B cell (primary cell): ENCODE measurements around the gene SEMA4D. TPM values are rescaled to one million over a fixed set of nuclear protein-coding genes. Genes with fewer than 3 reads are reported as not detected.

ENCODE experiments used
- ATAC-seq: fragments of 200-7000 bp; cut with Tn5 transposase; one replicate; pipeline ENCODE4 v1.10.0; 2021; ENCODE audit warnings: low read depth, mild to moderate bottlenecking, moderate number of reproducible peaks, moderate library complexity
- CTCF ChIA-PET: fragments of 350-600 bp; sonication (Branson Sonifier 250); formaldehyde crosslinking; loops from one replicate; lab custom pipeline; 2021; ENCODE audit warnings: antibody characterized with exemption, inconsistent platforms; lab: Charles Lee
- POLR2A ChIA-PET: fragments of 350-600 bp; sonication (Branson Sonifier 250); formaldehyde crosslinking; loops from one replicate; lab custom pipeline; 2021; ENCODE audit warnings: antibody characterized with exemption; lab: Charles Lee
- DNase-seq: peaks from one replicate; pipeline ENCODE4 v3.0.0; 2013
- H2AFZ ChIP-seq: 2 replicates; pipeline ENCODE4 v1.6.1; 2012; ENCODE audit warnings: mild to moderate bottlenecking, low read depth, low read length; ENCODE audit not compliant: insufficient read depth, poor library complexity, severe bottlenecking
- H3K27ac ChIP-seq, 2 donors: 1 replicate in 1 of 2; 2 replicates in 1 of 2; pipeline ENCODE4 v1.5.1; 2012 to 2013; ENCODE audit warnings: low read length in 2 of 2, mild to moderate bottlenecking in 2 of 2, moderate library complexity in 1 of 2
- H3K27me3 ChIP-seq, 4 experiments: fragments of 200-600 bp in 1 of 4; sonication (generic) in 1 of 4; replicated peaks in 1 of 4; 1 replicate in 2 of 4; 2 replicates in 2 of 4; pipeline versions ENCODE4 v1.6.1 to v1.7.0; 2013 to 2016; ENCODE audit warnings: low read length in 3 of 4, mild to moderate bottlenecking in 2 of 4, mixed read lengths in 1 of 4, moderate library complexity in 1 of 4; ENCODE audit not compliant: insufficient read depth in 4 of 4, control insufficient read depth in 3 of 4; ENCODE audit errors: control extremely low read depth in 1 of 4
- H3K36me3 ChIP-seq, 2 experiments: replicated peaks in 1 of 2; 1 replicate in 1 of 2; 2 replicates in 1 of 2; pipeline versions ENCODE4 v1.6.1 to v1.7.1; 2013; ENCODE audit warnings: low read length in 1 of 2; ENCODE audit not compliant: insufficient read depth in 2 of 2, control insufficient read depth in 1 of 2; ENCODE audit errors: control extremely low read depth in 1 of 2, extremely low read depth in 1 of 2
- H3K4me1 ChIP-seq, 2 donors: fragments of 200-600 bp in 1 of 2; sonication (generic) in 1 of 2; 1 replicate in 1 of 2; 2 replicates in 1 of 2; pipeline versions ENCODE4 v1.5.1 to v1.6.1; 2013 to 2017; ENCODE audit warnings: low read length in 2 of 2; ENCODE audit not compliant: control insufficient read depth in 2 of 2, insufficient read depth in 2 of 2
- H3K4me2 ChIP-seq: replicated peaks from 2 replicates; pipeline ENCODE3; 2012; ENCODE audit warnings: mild to moderate bottlenecking, low read depth, low read length; ENCODE audit not compliant: poor library complexity, severe bottlenecking
- H3K4me3 ChIP-seq, 5 experiments: fragments of 200-600 bp in 1 of 5; sonication (generic) in 1 of 5; 1 replicate in 3 of 5; 2 replicates in 2 of 5; pipeline versions ENCODE4 v1.5.1 to v1.7.0; 2011 to 2016; ENCODE audit warnings: low read length in 4 of 5, mild to moderate bottlenecking in 4 of 5, low read depth in 2 of 5, control low read depth in 1 of 5, moderate library complexity in 1 of 5; ENCODE audit not compliant: insufficient read depth in 1 of 5; ENCODE audit errors: control extremely low read depth in 1 of 5, extremely low read depth in 1 of 5
- H3K79me2 ChIP-seq: fragments of 200-600 bp; sonication (generic); one replicate; pipeline ENCODE4 v1.6.0; 2016; ENCODE audit warnings: low read length; ENCODE audit not compliant: control insufficient read depth, insufficient read depth
- H3K9ac ChIP-seq: fragments of 200-600 bp; sonication (generic); 2 replicates; pipeline ENCODE4 v1.6.1; 2017; ENCODE audit warnings: mild to moderate bottlenecking, low read length, moderate library complexity
- H3K9me3 ChIP-seq, 3 donors: one replicate each; pipeline versions ENCODE4 v1.6.1 to v1.7.1; 2013; ENCODE audit warnings: low read length in 2 of 3; ENCODE audit not compliant: control insufficient read depth in 2 of 3, insufficient read depth in 1 of 3; ENCODE audit errors: control extremely low read depth in 1 of 3
- H4K20me1 ChIP-seq: 2 replicates; pipeline ENCODE4 v1.6.0; 2012; ENCODE audit warnings: mild to moderate bottlenecking, low read length; ENCODE audit not compliant: insufficient read depth, control insufficient read depth, poor library complexity, severe bottlenecking
- H3K27ac Mint-ChIP-seq: one replicate; pipeline ENCODE4 v1.8.0; 2021; ENCODE audit warnings: mixed read lengths
- H3K27me3 Mint-ChIP-seq: one replicate; pipeline ENCODE4 v1.8.0; 2021; ENCODE audit warnings: mixed read lengths
- H3K4me1 Mint-ChIP-seq: one replicate; pipeline ENCODE4 v1.8.0; 2021; ENCODE audit warnings: mixed read lengths
- H3K4me3 Mint-ChIP-seq: one replicate; pipeline ENCODE4 v1.8.0; 2021; ENCODE audit warnings: mixed read lengths
- H3K9me3 Mint-ChIP-seq: one replicate; pipeline ENCODE4 v1.8.0; 2022; ENCODE audit warnings: mixed read lengths; ENCODE audit not compliant: insufficient read depth
- EZH2 ChIP-seq: IDR thresholded peaks from 2 replicates; pipeline ENCODE4 v1.6.1; 2012; ENCODE audit warnings: borderline replicate concordance, low read depth, mild to moderate bottlenecking, moderate library complexity, low read length; ENCODE audit not compliant: insufficient read depth, poor library complexity, severe bottlenecking
- WGBS: methylation state at CpG from one replicate; pipeline ENCODE4 v1.1.5; 2013; ENCODE audit warnings: missing lambda C conversion rate; ENCODE audit not compliant: insufficient coverage; 5-methylcytosine and 5-hydroxymethylcytosine counted together
- intact Hi-C: fragments of 100-400 bp; cut with micrococcal nuclease; formaldehyde crosslinking; loops from one replicate; pipeline ENCODE4 v1.10.0; 2022
- polyA plus RNA-seq: library from polyadenylated mRNA; depleted of rRNA; stranded (reverse); fragments of >200 nt; gene quantifications from 2 replicates; pipeline ENCODE4 v1.2.3, GENCODE V29; 2012
- total RNA-seq, 2 donors: library from RNA; stranded (reverse); fragments of 120-200 nt in 1 of 2; gene quantifications; 1 replicate in 1 of 2; 2 replicates in 1 of 2; pipeline versions ENCODE4 v1.2.3 to v1.2.4, GENCODE V29; 2013 to 2022
- TF ChIP-seq, protein P1 (sequence below): fragments of 200-600 bp; IDR thresholded peaks from one replicate; pipeline ENCODE4 v1.8.0; 2022; ENCODE audit warnings: antibody characterized with exemption, mild to moderate bottlenecking

Gene SEMA4D
- total and polyA plus RNA-seq, 2 donors (not counting 1 experiment from before 2014, with no cell fraction given), result 53.6 to 231 TPM

DNA sequence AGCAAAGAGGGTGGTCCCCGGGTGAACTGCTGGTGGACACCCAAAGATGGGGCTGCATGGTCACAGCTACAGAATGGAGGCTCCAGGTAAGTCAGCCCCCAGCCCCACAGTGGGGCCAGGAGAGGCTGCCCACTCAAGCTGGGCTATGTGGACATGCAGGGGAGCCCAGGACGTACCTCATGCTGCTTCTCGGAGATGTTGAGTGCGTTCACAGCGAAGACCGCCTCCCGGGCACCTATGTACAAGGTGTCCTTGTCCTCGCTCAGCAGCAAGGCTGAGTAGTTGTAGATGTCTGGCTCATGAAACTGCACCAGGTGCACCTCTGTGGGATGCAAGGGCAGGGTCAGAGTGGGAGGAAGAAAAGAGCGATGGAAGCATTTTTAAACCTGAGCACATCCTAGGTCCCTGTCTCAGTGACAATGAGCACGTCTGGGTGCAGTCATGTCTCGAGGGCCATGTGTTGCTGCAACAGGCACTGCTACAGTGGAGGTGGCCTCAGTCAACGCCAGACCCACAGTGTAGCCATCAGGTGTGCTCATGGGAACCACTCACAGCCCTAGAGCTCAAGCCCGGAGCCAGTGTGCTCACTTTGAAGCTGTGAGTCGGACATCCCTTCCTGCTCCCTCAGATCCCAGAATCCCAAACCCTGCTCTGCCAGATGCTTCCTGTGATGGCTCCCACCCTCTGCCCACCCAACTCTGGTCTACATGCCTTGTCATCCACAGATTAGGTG is 95.1 kb downstream of the SEMA4D start:
- H4K20me1 ChIP-seq, result peaks cover 29% of the 10 kb centered on the region
- peak overlapping the region; percentile 32 for H3K4me3 Mint-ChIP-seq
- H2AFZ ChIP-seq, result no peak overlapping the region
- H3K4me2 ChIP-seq, result no peak overlapping the region
- H3K9me3 ChIP-seq, result peaks cover 0 to 10% (median 5%) of the 10 kb centered on the region in 3 donors
- H3K27ac Mint-ChIP-seq, result peak overlapping the region; percentile 93
- ChIA-PET POLR2A (interaction anchor here (0.6 to 1.5 kb wide), 3 partner anchors 16 to 120 kb away, joined by 3 read pairs; no protein-coding TSS in a partner anchor), CTCF (interaction anchor here (0.6 to 7.4 kb wide), 6 partner anchors 16 to 416 kb away, joined by 3 to 72 read pairs (median 3); no protein-coding TSS in a partner anchor)
- H3K9me3 Mint-ChIP-seq, result no peaks in the 10 kb centered on the region
- DNase-seq (no peak), ATAC-seq (no peak)
- no peaks in the 10 kb centered on the region for H3K27me3 ChIP-seq
- intact Hi-C loops, result no loop called here
- peaks cover 7 to 42% of the 10 kb centered on the region in 2 experiments for H3K36me3 ChIP-seq
- no peaks in the 10 kb centered on the region for H3K27me3 Mint-ChIP-seq
- 89% methylated on average over 14 of the region's 14 CpGs for WGBS
- H3K79me2 ChIP-seq, result peaks cover 29% of the 10 kb centered on the region
- H3K4me1 Mint-ChIP-seq, result peaks cover 78% of the 10 kb centered on the region
- H3K4me1 ChIP-seq, result peaks cover 63 to 79% of the 10 kb centered on the region in 2 donors
- no peak for TF ChIP-seq EZH2
- TF ChIP-seq, protein P1, sequence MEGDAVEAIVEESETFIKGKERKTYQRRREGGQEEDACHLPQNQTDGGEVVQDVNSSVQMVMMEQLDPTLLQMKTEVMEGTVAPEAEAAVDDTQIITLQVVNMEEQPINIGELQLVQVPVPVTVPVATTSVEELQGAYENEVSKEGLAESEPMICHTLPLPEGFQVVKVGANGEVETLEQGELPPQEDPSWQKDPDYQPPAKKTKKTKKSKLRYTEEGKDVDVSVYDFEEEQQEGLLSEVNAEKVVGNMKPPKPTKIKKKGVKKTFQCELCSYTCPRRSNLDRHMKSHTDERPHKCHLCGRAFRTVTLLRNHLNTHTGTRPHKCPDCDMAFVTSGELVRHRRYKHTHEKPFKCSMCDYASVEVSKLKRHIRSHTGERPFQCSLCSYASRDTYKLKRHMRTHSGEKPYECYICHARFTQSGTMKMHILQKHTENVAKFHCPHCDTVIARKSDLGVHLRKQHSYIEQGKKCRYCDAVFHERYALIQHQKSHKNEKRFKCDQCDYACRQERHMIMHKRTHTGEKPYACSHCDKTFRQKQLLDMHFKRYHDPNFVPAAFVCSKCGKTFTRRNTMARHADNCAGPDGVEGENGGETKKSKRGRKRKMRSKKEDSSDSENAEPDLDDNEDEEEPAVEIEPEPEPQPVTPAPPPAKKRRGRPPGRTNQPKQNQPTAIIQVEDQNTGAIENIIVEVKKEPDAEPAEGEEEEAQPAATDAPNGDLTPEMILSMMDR, result no peak
- no peak overlapping the region for H3K27ac ChIP-seq
- no peak overlapping the region for H3K9ac ChIP-seq
- no peak overlapping the region for H3K4me3 ChIP-seq
